Measurements from ENCODE around the gene SCP2D1. TPM values are rescaled to one million over a fixed set of nuclear protein-coding genes. Genes with fewer than 3 reads are reported as not detected.

The SCP2D1 gene
- polyA plus RNA-seq, 1 donor from 2014 or later: not detected

- Histone ChIP-seq H3K36me3 (ENCODE audit: insufficient read depth, low read length) (no peaks in the 10 kb centered on the region), H4K20me1 (ENCODE audit: insufficient read depth) (no peaks in the 10 kb centered on the region), H3K9ac (ENCODE audit: low read length) (no peak overlapping the region), H3K27me3 (ENCODE audit: insufficient read depth, low read depth, low read length) (no peaks in the 10 kb centered on the region), H3K79me2 (replicated peaks; ENCODE audit: insufficient read depth, low read length) (no peaks in the 10 kb centered on the region), H3K4me3 (ENCODE audit: low read length) (no peak overlapping the region), H3K9me3 (ENCODE audit: low read length) (no peaks in the 10 kb centered on the region), H3K4me2 (ENCODE audit: low read length) (no peak overlapping the region), H2AFZ (ENCODE audit: low read depth, low read length) (no peak overlapping the region), H3K9me2 (ENCODE audit: insufficient read depth, low read length) (no peaks in the 10 kb centered on the region), H3K27ac (ENCODE audit: low read length) (no peak overlapping the region), H3F3A (ENCODE audit: insufficient read depth, low read length, poor library complexity, severe bottlenecking) (no peaks in the 10 kb centered on the region)
- TF ChIP-seq, protein P1, sequence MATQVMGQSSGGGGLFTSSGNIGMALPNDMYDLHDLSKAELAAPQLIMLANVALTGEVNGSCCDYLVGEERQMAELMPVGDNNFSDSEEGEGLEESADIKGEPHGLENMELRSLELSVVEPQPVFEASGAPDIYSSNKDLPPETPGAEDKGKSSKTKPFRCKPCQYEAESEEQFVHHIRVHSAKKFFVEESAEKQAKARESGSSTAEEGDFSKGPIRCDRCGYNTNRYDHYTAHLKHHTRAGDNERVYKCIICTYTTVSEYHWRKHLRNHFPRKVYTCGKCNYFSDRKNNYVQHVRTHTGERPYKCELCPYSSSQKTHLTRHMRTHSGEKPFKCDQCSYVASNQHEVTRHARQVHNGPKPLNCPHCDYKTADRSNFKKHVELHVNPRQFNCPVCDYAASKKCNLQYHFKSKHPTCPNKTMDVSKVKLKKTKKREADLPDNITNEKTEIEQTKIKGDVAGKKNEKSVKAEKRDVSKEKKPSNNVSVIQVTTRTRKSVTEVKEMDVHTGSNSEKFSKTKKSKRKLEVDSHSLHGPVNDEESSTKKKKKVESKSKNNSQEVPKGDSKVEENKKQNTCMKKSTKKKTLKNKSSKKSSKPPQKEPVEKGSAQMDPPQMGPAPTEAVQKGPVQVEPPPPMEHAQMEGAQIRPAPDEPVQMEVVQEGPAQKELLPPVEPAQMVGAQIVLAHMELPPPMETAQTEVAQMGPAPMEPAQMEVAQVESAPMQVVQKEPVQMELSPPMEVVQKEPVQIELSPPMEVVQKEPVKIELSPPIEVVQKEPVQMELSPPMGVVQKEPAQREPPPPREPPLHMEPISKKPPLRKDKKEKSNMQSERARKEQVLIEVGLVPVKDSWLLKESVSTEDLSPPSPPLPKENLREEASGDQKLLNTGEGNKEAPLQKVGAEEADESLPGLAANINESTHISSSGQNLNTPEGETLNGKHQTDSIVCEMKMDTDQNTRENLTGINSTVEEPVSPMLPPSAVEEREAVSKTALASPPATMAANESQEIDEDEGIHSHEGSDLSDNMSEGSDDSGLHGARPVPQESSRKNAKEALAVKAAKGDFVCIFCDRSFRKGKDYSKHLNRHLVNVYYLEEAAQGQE (IDR thresholded peaks at IDR 0.05; ENCODE audit: borderline replicate concordance): no peak
These were observed 7.7 kb upstream of the SCP2D1 start for GRCh38 chr20:18805881-18806280.

DNA sequence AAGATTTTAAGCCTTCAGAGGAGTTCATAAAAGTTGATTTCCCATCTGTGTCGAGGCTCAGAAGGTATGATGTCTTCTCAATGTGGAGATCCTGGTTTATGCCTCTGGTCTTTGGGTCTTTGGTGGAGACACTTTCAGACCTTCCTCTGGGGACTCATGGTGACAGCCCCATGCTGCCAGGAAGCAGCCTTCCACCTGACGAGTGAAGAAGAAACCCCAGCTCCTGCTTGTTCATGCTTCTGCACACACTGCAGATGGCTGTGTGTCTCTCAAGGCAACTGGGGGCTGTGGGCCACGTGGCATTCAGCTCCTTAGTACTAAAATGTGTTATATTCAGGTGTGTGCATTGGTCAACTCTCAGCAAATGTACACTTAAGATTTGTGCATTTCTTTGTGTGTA, 4.9 kb upstream of the SCP2D1 start:
- Histone ChIP-seq H3K36me3 (ENCODE audit: insufficient read depth, low read length) (no peaks in the 10 kb centered on the region), H3K4me3 (ENCODE audit: low read length) (no peak overlapping the region), H3K27me3 (ENCODE audit: insufficient read depth, low read depth, low read length) (no peaks in the 10 kb centered on the region), H3K4me2 (ENCODE audit: low read length) (no peak overlapping the region), H2AFZ (ENCODE audit: low read depth, low read length) (no peak overlapping the region), H3K9me2 (ENCODE audit: insufficient read depth, low read length) (no peaks in the 10 kb centered on the region), H3K79me2 (replicated peaks; ENCODE audit: insufficient read depth, low read length) (no peaks in the 10 kb centered on the region), H3F3A (ENCODE audit: insufficient read depth, low read length, poor library complexity, severe bottlenecking) (no peaks in the 10 kb centered on the region), H3K9me3 (ENCODE audit: low read length) (no peaks in the 10 kb centered on the region), H3K27ac (ENCODE audit: low read length) (no peak overlapping the region), H3K9ac (ENCODE audit: low read length) (no peak overlapping the region), H4K20me1 (ENCODE audit: insufficient read depth) (no peaks in the 10 kb centered on the region)
- TF ChIP-seq EZH2 (IDR thresholded peaks at IDR 0.05; ENCODE audit: borderline replicate concordance, insufficient read depth, low read length, poor library complexity, severe bottlenecking): no peak
- no peak for TF ChIP-seq POLR2AphosphoS5 (IDR thresholded peaks at IDR 0.05)
- TF ChIP-seq, protein P1 (IDR thresholded peaks at IDR 0.05; ENCODE audit: borderline replicate concordance): no peak

GRCh38 chr20:18811186-18811585, 2.4 kb upstream of the SCP2D1 start:
- Histone ChIP-seq H3K9me2 (ENCODE audit: insufficient read depth, low read length) (no peaks in the 10 kb centered on the region), H3K27ac (ENCODE audit: low read length) (no peak overlapping the region), H3K9ac (ENCODE audit: low read length) (no peak overlapping the region), H4K20me1 (ENCODE audit: insufficient read depth) (no peaks in the 10 kb centered on the region), H3K4me2 (ENCODE audit: low read length) (no peak overlapping the region), H3F3A (ENCODE audit: insufficient read depth, low read length, poor library complexity, severe bottlenecking) (no peaks in the 10 kb centered on the region), H3K36me3 (ENCODE audit: insufficient read depth, low read length) (no peaks in the 10 kb centered on the region), H2AFZ (ENCODE audit: low read depth, low read length) (no peak overlapping the region), H3K4me3 (ENCODE audit: low read length) (no peak overlapping the region), H3K9me3 (ENCODE audit: low read length) (no peaks in the 10 kb centered on the region), H3K27me3 (ENCODE audit: insufficient read depth, low read depth, low read length) (no peaks in the 10 kb centered on the region), H3K79me2 (replicated peaks; ENCODE audit: insufficient read depth, low read length) (no peaks in the 10 kb centered on the region)
- TF ChIP-seq EP300 (conservative IDR thresholded peaks at IDR 0.05; ENCODE audit: poor library complexity, severe bottlenecking) (no peak), CTCF (IDR thresholded peaks at IDR 0.05; ENCODE audit: poor library complexity, severe bottlenecking) (no peak), POLR2AphosphoS5 (IDR thresholded peaks at IDR 0.05) (no peak), SMC3 (conservative IDR thresholded peaks at IDR 0.05; ENCODE audit: poor library complexity) (no peak), TAF1 (IDR thresholded peaks at IDR 0.05; ENCODE audit: low read depth) (no peak), MXI1 (conservative IDR thresholded peaks at IDR 0.05; ENCODE audit: poor library complexity, severe bottlenecking) (no peak), EZH2 (IDR thresholded peaks at IDR 0.05; ENCODE audit: borderline replicate concordance, insufficient read depth, low read length, poor library complexity, severe bottlenecking) (no peak), RAD21 (conservative IDR thresholded peaks at IDR 0.05) (no peak)
- TF ChIP-seq, protein P1 (IDR thresholded peaks at IDR 0.05; ENCODE audit: borderline replicate concordance): no peak

All from neural cell (in vitro differentiated cells).